Activated CD4-positive, alpha-beta T cell treated with anti-CD3 and anti-CD28 coated beads for 48 hours (primary cell): ENCODE results near the gene TMEM40.
"Not testable (repeated sequence)": the region's sequence is repeated elsewhere in the genome, so short reads cannot be mapped to it uniquely, and the experiment has no call there.

Experiments used
- DNase-seq: peaks from one replicate; pipeline ENCODE4 v3.0.0-alpha.2; 2020

TMEM40 gene

GRCh38 chr3:12709334-12709733 is 49.7 kb downstream of the TMEM40 start:
- no peak for DNase-seq

GRCh38 chr3:12708584-12709192 is 50.4 kb downstream of the TMEM40 start:
- no peak for DNase-seq

- no peak for DNase-seq
Observed at GRCh38 chr3:12707449-12707848, 51.6 kb downstream of the TMEM40 start.

GRCh38 chr3:12706504-12707253 is 52.4 kb downstream of the TMEM40 start:
- peak; percentile 72 for DNase-seq

- DNase-seq, result no peak
Observed at GRCh38 chr3:12705981-12706380, 53.1 kb downstream of the TMEM40 start.

GRCh38 chr3:12705374-12705926 is 53.6 kb downstream of the TMEM40 start:
- DNase-seq, result no peak

- no peak for DNase-seq
Observed at GRCh38 chr3:12702501-12702900, 56.6 kb downstream of the TMEM40 start.

GRCh38 chr3:12701601-12702000 is 57.5 kb downstream of the TMEM40 start:
- DNase-seq, result not testable (repeated sequence)

- DNase-seq, result no peak
Observed at GRCh38 chr3:12700800-12701199, 58.3 kb downstream of the TMEM40 start.

- no peak for DNase-seq
Observed at GRCh38 chr3:12695916-12696315, 63.1 kb downstream of the TMEM40 start.

- DNase-seq, result no peak
Observed at GRCh38 chr3:12695112-12695511, 63.9 kb downstream of the TMEM40 start.

GRCh38 chr3:12692444-12692843 is 66.6 kb downstream of the TMEM40 start:
- no peak for DNase-seq

- DNase-seq, result no peak
Observed at GRCh38 chr3:12689997-12690711, 68.9 kb downstream of the TMEM40 start.

- no peak for DNase-seq
Observed at GRCh38 chr3:12687948-12688347, 71.1 kb downstream of the TMEM40 start.

GRCh38 chr3:12686096-12686495 is 73.0 kb downstream of the TMEM40 start:
- no peak for DNase-seq
